GM06990 (cell line): Measurements from ENCODE around the gene TRERF1.

ENCODE experiments used
- DNase-seq: peaks from one replicate; pipeline ENCODE4 v3.0.0-alpha.2; 2011; ENCODE audit not compliant: insufficient read length; ENCODE audit errors: extremely low read depth
- H3K27me3 ChIP-seq: replicated peaks from 2 replicates; pipeline ENCODE4 v1.6.0; 2011; ENCODE audit warnings: low read length; ENCODE audit not compliant: control insufficient read depth, insufficient read depth
- H3K36me3 ChIP-seq: 2 replicates; pipeline ENCODE4 v1.5.1; 2011; ENCODE audit warnings: low read length; ENCODE audit not compliant: control insufficient read depth, insufficient read depth
- H3K4me3 ChIP-seq: replicated peaks from 2 replicates; pipeline ENCODE4 v1.5.1; 2011; ENCODE audit warnings: low read depth, mild to moderate bottlenecking, control low read depth, low read length
- TF ChIP-seq, protein P1 (sequence below): IDR thresholded peaks from 2 replicates; pipeline ENCODE4 v1.5.1; 2011; ENCODE audit warnings: low read length, control low read depth, mild to moderate bottlenecking, inconsistent platforms; ENCODE audit not compliant: insufficient read depth, poor library complexity, severe bottlenecking

The TRERF1 gene

DNA sequence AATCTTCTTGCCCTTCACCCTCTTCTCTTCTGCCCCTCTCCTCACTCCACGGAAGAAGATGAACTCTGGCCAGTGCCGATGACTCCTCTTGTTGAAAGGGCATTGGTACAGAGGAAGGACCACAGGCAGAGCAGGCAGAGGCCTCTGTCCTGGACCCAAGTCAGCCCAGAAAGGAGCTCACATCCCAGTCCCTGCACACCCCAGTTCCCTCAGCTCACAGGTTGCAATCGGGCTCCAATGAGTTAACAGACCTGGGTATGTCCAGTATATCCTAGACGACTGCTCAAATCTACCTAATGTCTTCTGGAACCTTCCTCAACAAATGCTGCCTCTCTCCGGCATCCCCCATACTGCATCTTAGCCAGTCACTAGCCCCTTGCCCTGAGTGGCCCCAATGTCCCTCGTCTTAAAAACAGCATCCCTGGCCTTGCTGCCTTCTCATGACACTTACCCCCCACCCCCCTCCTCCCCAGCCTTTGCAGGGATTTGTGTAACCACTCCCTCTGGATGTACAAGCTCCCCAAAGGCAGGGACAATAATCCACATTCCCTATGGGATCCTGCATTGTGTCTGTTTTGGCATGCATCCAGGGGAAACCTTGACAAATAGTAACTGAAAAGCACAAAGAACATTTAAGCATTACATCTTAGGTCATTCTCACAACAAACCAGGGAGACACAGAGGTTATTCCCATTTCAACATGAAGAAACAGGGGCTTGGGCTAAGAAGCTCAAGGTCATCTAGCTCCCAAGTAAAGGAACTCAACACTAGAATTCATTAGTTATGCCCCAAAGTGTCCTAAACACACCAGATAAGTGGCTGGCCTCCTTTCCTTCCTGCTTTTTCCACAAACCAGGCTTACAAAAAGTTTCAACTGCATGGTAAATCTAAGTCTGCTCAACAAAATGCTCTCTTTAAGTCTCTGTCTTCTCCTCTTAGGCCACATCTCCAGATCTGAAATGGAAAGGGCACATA lies 45.1 kb downstream of the TRERF1 start:
- TF ChIP-seq, protein P1, sequence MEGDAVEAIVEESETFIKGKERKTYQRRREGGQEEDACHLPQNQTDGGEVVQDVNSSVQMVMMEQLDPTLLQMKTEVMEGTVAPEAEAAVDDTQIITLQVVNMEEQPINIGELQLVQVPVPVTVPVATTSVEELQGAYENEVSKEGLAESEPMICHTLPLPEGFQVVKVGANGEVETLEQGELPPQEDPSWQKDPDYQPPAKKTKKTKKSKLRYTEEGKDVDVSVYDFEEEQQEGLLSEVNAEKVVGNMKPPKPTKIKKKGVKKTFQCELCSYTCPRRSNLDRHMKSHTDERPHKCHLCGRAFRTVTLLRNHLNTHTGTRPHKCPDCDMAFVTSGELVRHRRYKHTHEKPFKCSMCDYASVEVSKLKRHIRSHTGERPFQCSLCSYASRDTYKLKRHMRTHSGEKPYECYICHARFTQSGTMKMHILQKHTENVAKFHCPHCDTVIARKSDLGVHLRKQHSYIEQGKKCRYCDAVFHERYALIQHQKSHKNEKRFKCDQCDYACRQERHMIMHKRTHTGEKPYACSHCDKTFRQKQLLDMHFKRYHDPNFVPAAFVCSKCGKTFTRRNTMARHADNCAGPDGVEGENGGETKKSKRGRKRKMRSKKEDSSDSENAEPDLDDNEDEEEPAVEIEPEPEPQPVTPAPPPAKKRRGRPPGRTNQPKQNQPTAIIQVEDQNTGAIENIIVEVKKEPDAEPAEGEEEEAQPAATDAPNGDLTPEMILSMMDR: no peak
- H3K27me3 ChIP-seq: no peaks in the 10 kb centered on the region
- H3K4me3 ChIP-seq: no peak overlapping the region
- no peak for DNase-seq
- no peaks in the 10 kb centered on the region for H3K36me3 ChIP-seq

DNA sequence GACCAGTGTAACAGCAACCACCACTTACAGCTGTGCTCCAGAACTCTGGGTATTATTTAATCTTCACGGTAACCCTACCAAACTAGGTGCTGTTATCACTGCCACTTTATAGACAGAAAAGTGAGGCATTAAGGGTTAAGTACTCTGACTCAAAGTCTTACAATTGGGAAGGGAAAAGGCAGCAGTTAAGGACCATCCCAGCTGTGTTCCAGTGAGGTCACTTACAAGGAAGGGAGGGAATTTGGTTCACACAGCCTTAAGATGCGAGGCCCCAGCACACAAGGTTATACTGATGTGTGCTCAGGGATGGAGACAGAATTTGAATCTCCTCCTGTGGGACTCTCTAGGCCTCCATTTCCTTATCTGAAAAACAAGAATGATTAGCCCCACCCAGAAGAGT lies 46.7 kb downstream of the TRERF1 start:
- Histone ChIP-seq H3K27me3 (no peaks in the 10 kb centered on the region), H3K4me3 (no peak overlapping the region), H3K36me3 (no peaks in the 10 kb centered on the region)
- TF ChIP-seq, protein P1: no peak
- no peak for DNase-seq

DNA sequence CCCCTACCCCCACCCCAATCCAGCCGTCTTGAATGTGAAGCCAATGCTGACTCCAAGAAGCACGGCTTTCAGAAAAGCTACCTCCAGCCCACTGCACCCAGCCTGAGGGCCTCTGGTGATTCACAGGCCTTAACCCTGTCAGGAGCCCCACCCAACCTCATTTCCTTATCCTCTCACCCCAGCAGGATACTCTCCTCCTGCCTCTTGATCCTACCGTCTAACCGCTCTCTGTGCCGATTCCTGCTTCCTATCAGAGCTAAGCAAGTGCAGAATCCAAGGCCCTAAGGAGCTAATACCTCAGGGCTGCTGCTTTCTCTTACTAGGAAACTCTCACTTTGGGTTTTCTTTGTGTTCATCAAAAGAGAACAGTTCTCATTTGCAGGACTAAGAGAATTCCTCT lies 47.2 kb downstream of the TRERF1 start:
- no peak for DNase-seq
- Histone ChIP-seq H3K4me3 (no peak overlapping the region), H3K27me3 (no peaks in the 10 kb centered on the region), H3K36me3 (no peaks in the 10 kb centered on the region)
- TF ChIP-seq, protein P1: no peak

DNA sequence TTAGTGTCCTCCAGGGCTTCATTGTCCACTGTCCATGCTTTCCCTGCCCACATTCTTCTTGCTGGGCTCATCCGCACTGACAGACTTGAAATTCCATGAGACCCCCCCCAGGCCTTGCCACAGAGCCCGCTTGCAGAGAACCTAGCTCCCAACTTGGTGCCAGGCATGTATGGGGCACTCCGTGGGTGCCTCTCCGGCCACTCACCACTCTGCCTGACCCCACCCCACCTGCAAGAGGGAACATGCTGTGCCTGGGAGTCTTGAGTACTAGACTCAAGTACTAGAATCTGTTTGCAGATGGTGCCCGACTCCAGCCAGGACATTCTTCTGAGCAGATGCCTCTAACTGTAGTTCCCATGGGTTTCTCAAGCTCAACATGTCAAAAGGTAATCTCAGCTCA lies 47.9 kb downstream of the TRERF1 start:
- no peak for DNase-seq
- no peaks in the 10 kb centered on the region for H3K36me3 ChIP-seq
- TF ChIP-seq, protein P1: no peak
- no peak overlapping the region for H3K4me3 ChIP-seq
- H3K27me3 ChIP-seq: no peaks in the 10 kb centered on the region

DNA sequence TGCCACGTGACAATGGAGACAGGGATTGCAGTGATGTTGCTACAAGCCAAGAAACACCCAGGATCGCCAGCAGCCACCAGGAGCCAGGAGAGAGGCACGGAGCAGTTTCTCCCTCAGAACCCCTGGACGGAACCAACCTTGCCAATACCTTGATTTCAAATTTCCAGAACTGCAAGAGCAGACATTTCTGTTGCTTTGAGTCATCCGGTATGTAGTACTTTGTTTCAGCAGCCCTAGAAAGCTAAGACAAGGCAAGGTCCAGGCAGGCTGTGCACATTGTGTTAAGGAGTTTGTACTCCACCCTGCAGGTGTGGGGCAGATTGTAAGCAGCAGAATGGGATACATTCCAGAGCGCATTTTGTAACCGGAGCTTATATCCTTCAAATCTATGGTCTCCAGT lies 48.3 kb downstream of the TRERF1 start:
- no peaks in the 10 kb centered on the region for H3K27me3 ChIP-seq
- TF ChIP-seq, protein P1: no peak
- H3K4me3 ChIP-seq: no peak overlapping the region
- no peaks in the 10 kb centered on the region for H3K36me3 ChIP-seq
- no peak for DNase-seq
